GM23338 (cell line): ENCODE measurements around the gene NPHP4. TPM values are rescaled to one million over a fixed set of nuclear protein-coding genes. Genes with fewer than 3 reads are reported as not detected.

ENCODE experiments used
- ATAC-seq: fragments of 200-7000 bp; cut with Tn5 transposase; 3 replicates; pipeline ENCODE4 v1.9.1; 2020
- DNase-seq: peaks from one replicate; pipeline ENCODE4 v3.0.0-alpha.2; 2015; ENCODE audit warnings: low spot score
- H2AFZ ChIP-seq: fragments of 200-600 bp; sonication (generic); 2 replicates; pipeline ENCODE4 v1.8.0; 2016; ENCODE audit warnings: antibody characterized with exemption, mild to moderate bottlenecking, moderate library complexity
- H3F3A ChIP-seq: fragments of 200-600 bp; sonication (generic); replicated peaks from 2 replicates; pipeline ENCODE4 v1.8.0; 2017; ENCODE audit warnings: antibody characterized with exemption, mixed run types, low read depth
- H3K27ac ChIP-seq: fragments of 200-600 bp; sonication (generic); 2 replicates; pipeline ENCODE4 v1.6.1; 2016; ENCODE audit warnings: low read depth
- H3K27me3 ChIP-seq: fragments of 200-600 bp; sonication (generic); 2 replicates; pipeline ENCODE4 v1.8.0; 2016; ENCODE audit warnings: mild to moderate bottlenecking, mixed run types, moderate library complexity; ENCODE audit not compliant: insufficient read depth
- H3K36me3 ChIP-seq: fragments of 200-600 bp; sonication (generic); 2 replicates; pipeline ENCODE4 v1.8.0; 2016; ENCODE audit warnings: mild to moderate bottlenecking; ENCODE audit not compliant: insufficient read depth
- H3K4me1 ChIP-seq: fragments of 200-600 bp; sonication (generic); 2 replicates; pipeline ENCODE4 v1.8.0; 2016; ENCODE audit warnings: mild to moderate bottlenecking, moderate library complexity; ENCODE audit not compliant: insufficient read depth
- H3K4me2 ChIP-seq: fragments of 200-600 bp; sonication (generic); 2 replicates; pipeline ENCODE4 v1.7.1; 2017; ENCODE audit warnings: mixed run types
- H3K4me3 ChIP-seq: fragments of 200-600 bp; sonication (generic); 2 replicates; pipeline ENCODE4 v1.6.1; 2016; ENCODE audit warnings: mixed run types
- H3K79me2 ChIP-seq: fragments of 200-600 bp; sonication (generic); replicated peaks from 2 replicates; pipeline ENCODE4 v1.8.0; 2017; ENCODE audit warnings: mild to moderate bottlenecking; ENCODE audit not compliant: insufficient read depth
- H3K9me2 ChIP-seq: fragments of 200-600 bp; sonication (generic); 2 replicates; pipeline ENCODE4 v1.8.0; 2017; ENCODE audit not compliant: insufficient read depth
- H4K20me1 ChIP-seq: fragments of 200-600 bp; sonication (generic); replicated peaks from 2 replicates; pipeline ENCODE4 v1.8.0; 2017; ENCODE audit warnings: mild to moderate bottlenecking; ENCODE audit not compliant: insufficient read depth
- H3K27ac Mint-ChIP-seq: 2 replicates; pipeline ENCODE4 v1.8.0; 2020; ENCODE audit warnings: inconsistent platforms, mild to moderate bottlenecking, moderate library complexity, mixed read lengths
- H3K27me3 Mint-ChIP-seq: 3 replicates; pipeline ENCODE4 v1.8.0; 2022; ENCODE audit warnings: low read depth, mild to moderate bottlenecking, moderate library complexity, mixed read lengths, inconsistent platforms; ENCODE audit not compliant: insufficient read depth, poor library complexity
- H3K36me3 Mint-ChIP-seq: 3 replicates; pipeline ENCODE4 v1.8.0; 2021; ENCODE audit warnings: low read depth, mild to moderate bottlenecking, inconsistent platforms, moderate library complexity, mixed read lengths
- H3K4me1 Mint-ChIP-seq: 3 replicates; pipeline ENCODE4 v1.8.0; 2020; ENCODE audit warnings: mild to moderate bottlenecking, inconsistent platforms, mixed read lengths
- H3K4me3 Mint-ChIP-seq: 3 replicates; pipeline ENCODE4 v1.8.0; 2021; ENCODE audit warnings: moderate library complexity, mild to moderate bottlenecking, inconsistent platforms, mixed read lengths
- H3K9me3 Mint-ChIP-seq: 3 replicates; pipeline ENCODE4 v1.8.0; 2020; ENCODE audit warnings: moderate library complexity, mild to moderate bottlenecking, inconsistent platforms, mixed read lengths
- ETS1 ChIP-seq: IDR thresholded peaks from 2 replicates; pipeline ENCODE4 v1.6.1; 2016; ENCODE audit warnings: antibody characterized with exemption
- EZH2phosphoT487 ChIP-seq: fragments of 200-600 bp; sonication (generic); IDR thresholded peaks from one replicate; pipeline ENCODE4 v1.8.1; 2018; ENCODE audit warnings: antibody characterized with exemption; ENCODE audit not compliant: unreplicated experiment
- JUNB ChIP-seq: IDR thresholded peaks from one replicate; pipeline ENCODE4 v1.6.1; 2016; ENCODE audit warnings: antibody characterized with exemption; ENCODE audit not compliant: unreplicated experiment
- NANOG ChIP-seq: IDR thresholded peaks from 2 replicates; pipeline ENCODE4 v1.6.1; 2016; ENCODE audit warnings: antibody characterized with exemption, borderline replicate concordance
- POLR2AphosphoS5 ChIP-seq: IDR thresholded peaks from 2 replicates; pipeline ENCODE4 v1.6.1; 2016; ENCODE audit warnings: antibody characterized with exemption, low read depth
- REST ChIP-seq: IDR thresholded peaks from one replicate; pipeline ENCODE4 v1.6.1; 2018; ENCODE audit warnings: antibody characterized with exemption; ENCODE audit not compliant: unreplicated experiment
- STAT1 ChIP-seq: IDR thresholded peaks from one replicate; pipeline ENCODE4 v1.6.1; 2016; ENCODE audit warnings: antibody characterized with exemption; ENCODE audit not compliant: unreplicated experiment
- ZNF331 ChIP-seq: fragments of 250-450 bp; sonication (Bioruptor Pico); IDR thresholded peaks from 2 replicates; pipeline ENCODE4 v1.5.0; 2020; ENCODE audit warnings: low read depth, mild to moderate bottlenecking, moderate library complexity
- ZNF462 ChIP-seq: fragments of 250-450 bp; sonication (Bioruptor Pico); IDR thresholded peaks from 2 replicates; pipeline ENCODE4 v1.5.0; 2020; ENCODE audit warnings: mild to moderate bottlenecking, moderate library complexity
- polyA plus RNA-seq: library from polyadenylated mRNA; unstranded; fragments of >200 nt; fragmentation: Nextera tagmentation; extraction: Ambion mirVana; gene quantifications from 2 replicates; pipeline ENCODE4 v1.2.1, GENCODE V29; 2016
- total RNA-seq: library from RNA; depleted of rRNA; stranded (reverse); fragments of >200 nt; shearing (Covaris generic); gene quantifications from 2 replicates; pipeline ENCODE4 v1.2.3, GENCODE V29; 2014

NPHP4 gene
- total and polyA plus RNA-seq, 2 experiments from 2014 or later, result 2.5 to 12.4 TPM

- Histone ChIP-seq H2AFZ (no peak overlapping the region), H3K9me2 (no peaks in the 10 kb centered on the region), H3K27me3 (no peaks in the 10 kb centered on the region), H4K20me1 (no peaks in the 10 kb centered on the region; the same call in none of the 2 replicates), H3K4me3 (no peak overlapping the region), H3K27ac (no peak overlapping the region), H3K4me1 (peaks cover 6% of the 10 kb centered on the region; the same call in 1 of the 2 replicates), H3F3A (no peaks in the 10 kb centered on the region), H3K36me3 (peaks cover 3% of the 10 kb centered on the region; the same call in 1 of the 2 replicates), H3K79me2 (no peaks in the 10 kb centered on the region), H3K4me2 (no peak overlapping the region)
- TF ChIP-seq NANOG (no peak), POLR2AphosphoS5 (no peak), JUNB (no peak), EZH2phosphoT487 (no peak), REST (no peak), ETS1 (no peak), STAT1 (no peak), ZNF462 (no peak), ZNF331 (CRISPR knock-in tag) (no peak)
- Mint-ChIP-seq H3K27me3 (peaks cover 7% of the 10 kb centered on the region), H3K9me3 (peaks cover 4% of the 10 kb centered on the region; the same call in 1 of the 3 replicates), H3K4me3 (no peak overlapping the region), H3K4me1 (peaks cover 12% of the 10 kb centered on the region), H3K36me3 (peaks cover 20% of the 10 kb centered on the region), H3K27ac (no peak overlapping the region)
- DNase-seq, result no peak
- ATAC-seq, result no peak
These were observed 54.1 kb downstream of the NPHP4 start for GRCh38 chr1:5938101-5938646.
